DND-41 (cell line): ENCODE measurements around the gene RP2.

Source experiments
- ATAC-seq: fragments of 200-7000 bp; cut with Tn5 transposase; 3 replicates; pipeline ENCODE4 v1.9.1; 2021; ENCODE audit warnings: low read depth; ENCODE audit not compliant: insufficient read depth
- DNase-seq: peaks from one replicate; pipeline ENCODE4 v3.0.0-alpha.2; 2020
- H2AFZ ChIP-seq: 2 replicates; pipeline ENCODE4 v1.6.0; 2012; ENCODE audit warnings: low read depth, low read length
- H3K27ac ChIP-seq: 2 replicates; pipeline ENCODE4 v1.5.1; 2012; ENCODE audit warnings: low read length, inconsistent platforms
- H3K27me3 ChIP-seq: fragments of 200-600 bp; sonication (generic); 2 replicates; pipeline ENCODE4 v1.6.0; 2012; ENCODE audit warnings: low read length, mild to moderate bottlenecking, inconsistent platforms; ENCODE audit not compliant: insufficient read depth, poor library complexity
- H3K36me3 ChIP-seq: 2 replicates; pipeline ENCODE4 v1.5.1; 2012; ENCODE audit warnings: low read length, inconsistent platforms; ENCODE audit not compliant: insufficient read depth
- H3K4me1 ChIP-seq: 2 replicates; pipeline ENCODE4 v1.5.1; 2012; ENCODE audit warnings: mild to moderate bottlenecking, low read length; ENCODE audit not compliant: insufficient read depth
- H3K4me2 ChIP-seq: 2 replicates; pipeline ENCODE4 v1.6.0; 2012; ENCODE audit warnings: mild to moderate bottlenecking, moderate library complexity, low read length, inconsistent platforms; ENCODE audit not compliant: insufficient read depth
- H3K4me3 ChIP-seq, 2 experiments: fragments of 200-600 bp in 1 of 2; shearing (Covaris generic) in 1 of 2; 2 replicates each; pipeline ENCODE4 v1.5.1; 2012 to 2016; ENCODE audit warnings: inconsistent platforms in 2 of 2, low read length in 2 of 2, mild to moderate bottlenecking in 2 of 2, low read depth in 1 of 2, moderate library complexity in 1 of 2
- H3K79me2 ChIP-seq: 2 replicates; pipeline ENCODE4 v1.6.0; 2012; ENCODE audit warnings: low read length, inconsistent platforms; ENCODE audit not compliant: insufficient read depth
- H3K9ac ChIP-seq: 2 replicates; pipeline ENCODE4 v1.6.0; 2012; ENCODE audit warnings: low read depth, mild to moderate bottlenecking, inconsistent platforms, low read length, moderate library complexity
- H3K9me3 ChIP-seq: 2 replicates; pipeline ENCODE4 v1.5.1; 2012; ENCODE audit warnings: low read length, moderate library complexity, mild to moderate bottlenecking, inconsistent platforms; ENCODE audit not compliant: insufficient read depth, severe bottlenecking
- H4K20me1 ChIP-seq: 2 replicates; pipeline ENCODE4 v1.6.0; 2012; ENCODE audit warnings: low read length; ENCODE audit not compliant: insufficient read depth
- EZH2 ChIP-seq: IDR thresholded peaks from 3 replicates; pipeline ENCODE4 v1.6.1; 2012; ENCODE audit warnings: borderline replicate concordance, low read depth, mild to moderate bottlenecking, moderate library complexity, low read length, inconsistent platforms; ENCODE audit not compliant: severe bottlenecking
- TF ChIP-seq, protein P1 (sequence below): IDR thresholded peaks from 2 replicates; pipeline ENCODE4 v1.5.1; 2012; ENCODE audit warnings: borderline replicate concordance, low read length, moderate library complexity, mild to moderate bottlenecking; ENCODE audit not compliant: poor library complexity, severe bottlenecking; ENCODE audit errors: extremely low read depth

Gene RP2

DNA sequence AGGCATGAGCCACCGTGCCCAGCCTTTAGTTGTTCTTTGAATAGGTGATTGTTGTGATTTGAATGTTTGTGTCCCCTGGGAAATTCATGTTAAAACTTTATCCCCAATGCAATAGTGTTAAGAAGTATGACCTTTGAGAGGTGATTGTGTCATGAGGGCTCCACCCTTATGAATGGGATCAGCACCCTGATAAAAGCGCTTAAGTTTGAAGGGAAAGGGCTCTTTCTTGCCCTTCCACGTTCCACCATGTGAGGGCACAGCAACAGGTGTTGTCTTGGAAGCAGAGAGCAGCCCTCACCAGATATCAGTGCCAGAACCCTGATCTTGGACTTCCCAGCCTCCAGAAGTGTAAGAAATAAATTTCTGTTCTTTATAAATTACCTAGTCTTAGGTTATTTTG lies 33.7 kb upstream of the RP2 start:
- Histone ChIP-seq H4K20me1 (no peaks in the 10 kb centered on the region), H3K27me3 (no peaks in the 10 kb centered on the region), H2AFZ (no peak overlapping the region), H3K9ac (no peak overlapping the region), H3K4me3 (no peak overlapping the region), H3K4me2 (no peak overlapping the region), H3K36me3 (no peaks in the 10 kb centered on the region), H3K9me3 (no peaks in the 10 kb centered on the region), H3K79me2 (no peaks in the 10 kb centered on the region), H3K27ac (no peak overlapping the region), H3K4me1 (no peaks in the 10 kb centered on the region)
- TF ChIP-seq, protein P1, sequence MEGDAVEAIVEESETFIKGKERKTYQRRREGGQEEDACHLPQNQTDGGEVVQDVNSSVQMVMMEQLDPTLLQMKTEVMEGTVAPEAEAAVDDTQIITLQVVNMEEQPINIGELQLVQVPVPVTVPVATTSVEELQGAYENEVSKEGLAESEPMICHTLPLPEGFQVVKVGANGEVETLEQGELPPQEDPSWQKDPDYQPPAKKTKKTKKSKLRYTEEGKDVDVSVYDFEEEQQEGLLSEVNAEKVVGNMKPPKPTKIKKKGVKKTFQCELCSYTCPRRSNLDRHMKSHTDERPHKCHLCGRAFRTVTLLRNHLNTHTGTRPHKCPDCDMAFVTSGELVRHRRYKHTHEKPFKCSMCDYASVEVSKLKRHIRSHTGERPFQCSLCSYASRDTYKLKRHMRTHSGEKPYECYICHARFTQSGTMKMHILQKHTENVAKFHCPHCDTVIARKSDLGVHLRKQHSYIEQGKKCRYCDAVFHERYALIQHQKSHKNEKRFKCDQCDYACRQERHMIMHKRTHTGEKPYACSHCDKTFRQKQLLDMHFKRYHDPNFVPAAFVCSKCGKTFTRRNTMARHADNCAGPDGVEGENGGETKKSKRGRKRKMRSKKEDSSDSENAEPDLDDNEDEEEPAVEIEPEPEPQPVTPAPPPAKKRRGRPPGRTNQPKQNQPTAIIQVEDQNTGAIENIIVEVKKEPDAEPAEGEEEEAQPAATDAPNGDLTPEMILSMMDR, result peak; percentile 32
- TF ChIP-seq EZH2, result no peak
- DNase-seq (no peak), ATAC-seq (no peak)

DNA sequence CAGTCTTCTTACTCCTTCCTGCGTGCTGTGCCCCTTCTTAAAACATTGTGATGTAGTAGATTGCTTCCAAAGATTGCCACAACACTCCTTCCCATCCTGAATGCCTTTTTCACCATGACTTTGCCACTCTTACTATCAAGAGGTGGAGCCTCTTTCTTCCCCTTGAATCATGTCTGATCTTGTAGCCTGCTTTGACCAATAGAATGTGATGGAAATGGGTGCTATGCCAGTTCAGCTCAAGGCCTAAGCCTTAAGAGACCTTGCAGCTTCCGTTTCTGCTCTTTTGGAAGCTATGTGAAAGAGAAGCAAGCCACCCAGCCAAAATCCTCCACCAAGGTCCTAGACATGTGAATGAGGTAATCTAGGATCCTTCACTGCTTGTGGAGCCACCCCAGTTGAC lies 31.6 kb upstream of the RP2 start:
- Histone ChIP-seq H3K9ac (no peak overlapping the region), H3K4me2 (no peak overlapping the region), H3K9me3 (no peaks in the 10 kb centered on the region), H3K36me3 (no peaks in the 10 kb centered on the region), H2AFZ (no peak overlapping the region), H3K79me2 (no peaks in the 10 kb centered on the region), H3K27ac (no peak overlapping the region), H3K4me1 (no peaks in the 10 kb centered on the region), H3K27me3 (no peaks in the 10 kb centered on the region), H4K20me1 (no peaks in the 10 kb centered on the region), H3K4me3 (no peak overlapping the region)
- DNase-seq, result no peak
- no peak for ATAC-seq
- TF ChIP-seq, protein P1, result no peak
- no peak for TF ChIP-seq EZH2

DNA sequence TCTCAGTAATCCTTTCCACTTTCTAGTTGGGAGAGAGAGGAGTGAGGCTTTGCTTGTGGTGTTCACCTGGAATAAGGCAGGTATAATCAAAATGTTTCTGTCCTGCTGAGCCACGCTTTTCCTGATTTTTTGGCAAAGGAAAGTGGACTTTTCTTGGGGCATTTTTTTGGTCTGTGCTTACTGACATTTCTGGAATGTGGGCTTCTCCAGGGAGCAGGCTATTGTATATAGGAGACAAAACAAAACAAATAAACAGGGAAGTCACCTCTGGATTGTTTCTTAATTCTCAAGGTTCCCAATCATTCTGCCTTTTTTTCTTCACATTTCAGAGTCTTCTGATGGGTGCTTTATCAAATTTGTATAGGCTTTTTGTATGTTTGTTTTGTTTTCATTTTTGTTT lies 25.7 kb upstream of the RP2 start:
- no peaks in the 10 kb centered on the region for H3K27me3 ChIP-seq
- no peak overlapping the region for H3K4me2 ChIP-seq
- H3K9ac ChIP-seq, result no peak overlapping the region
- DNase-seq (no peak), ATAC-seq (no peak)
- no peak overlapping the region for H3K4me3 ChIP-seq
- H3K4me1 ChIP-seq, result no peaks in the 10 kb centered on the region
- no peak overlapping the region for H3K27ac ChIP-seq
- no peaks in the 10 kb centered on the region for H4K20me1 ChIP-seq
- no peak for TF ChIP-seq EZH2
- H3K9me3 ChIP-seq, result no peaks in the 10 kb centered on the region
- no peaks in the 10 kb centered on the region for H3K36me3 ChIP-seq
- no peaks in the 10 kb centered on the region for H3K79me2 ChIP-seq
- no peak overlapping the region for H2AFZ ChIP-seq

DNA sequence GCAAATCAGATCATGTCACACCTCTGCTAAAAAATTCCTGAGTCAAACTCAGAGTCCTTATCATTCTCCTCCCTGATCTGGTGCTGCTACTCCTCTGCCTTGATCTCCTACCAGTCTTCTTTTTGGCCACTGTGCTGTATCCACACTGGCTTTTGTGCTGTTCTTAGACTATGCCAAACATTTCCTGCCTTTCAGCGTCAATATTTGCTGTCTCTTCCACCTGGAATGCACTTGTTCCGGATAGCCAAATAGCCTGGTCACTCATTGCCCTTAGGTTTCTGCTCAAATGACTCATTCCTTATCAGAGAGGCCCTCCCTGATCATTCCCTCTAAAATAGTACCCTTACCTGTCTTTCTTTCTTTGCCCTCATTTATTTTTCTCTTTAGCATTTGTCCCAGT lies 24.4 kb upstream of the RP2 start:
- no peaks in the 10 kb centered on the region for H3K27me3 ChIP-seq
- H3K79me2 ChIP-seq, result no peaks in the 10 kb centered on the region
- no peaks in the 10 kb centered on the region for H4K20me1 ChIP-seq
- no peaks in the 10 kb centered on the region for H3K9me3 ChIP-seq
- H3K4me1 ChIP-seq, result no peaks in the 10 kb centered on the region
- H3K4me3 ChIP-seq, result no peak overlapping the region
- no peak overlapping the region for H3K4me2 ChIP-seq
- no peak overlapping the region for H2AFZ ChIP-seq
- ATAC-seq, result no peak
- no peak overlapping the region for H3K27ac ChIP-seq
- TF ChIP-seq, protein P1, result no peak
- no peak for TF ChIP-seq EZH2
- DNase-seq, result no peak
- H3K36me3 ChIP-seq, result no peaks in the 10 kb centered on the region
- H3K9ac ChIP-seq, result no peak overlapping the region
